Neural progenitor cell (in vitro differentiated cells): ENCODE data around the gene RNF40.

Experiments used
- CTCF ChIP-seq: fragments of 200-600 bp; sonication (generic); IDR thresholded peaks from 2 replicates; pipeline ENCODE4 v1.5.1; 2017; ENCODE audit warnings: antibody characterized with exemption, mild to moderate bottlenecking
- EZH2 ChIP-seq: fragments of 200-600 bp; sonication (generic); IDR thresholded peaks from 2 replicates; pipeline ENCODE4 v1.6.1; 2017; ENCODE audit warnings: antibody characterized with exemption, mild to moderate bottlenecking, moderate library complexity
- EZH2phosphoT487 ChIP-seq: fragments of 200-600 bp; sonication (generic); IDR thresholded peaks from 2 replicates; pipeline ENCODE4 v1.6.1; 2017; ENCODE audit warnings: antibody characterized with exemption

GRCh38 chr16:30766206-30766932 lies 4.2 kb downstream of the RNF40 start:
- TF ChIP-seq CTCF (no peak), EZH2phosphoT487 (no peak), EZH2 (no peak)
